DOHH2 (cell line): Measurements from ENCODE around the gene HKDC1.

ENCODE experiments used
- H3F3A ChIP-seq: fragments of 200-600 bp; sonication (generic), shearing (Covaris generic); 2 replicates; pipeline ENCODE4 v1.6.0; 2016; ENCODE audit warnings: antibody characterized with exemption, mild to moderate bottlenecking; ENCODE audit not compliant: control insufficient read depth, insufficient read depth
- H3K27ac ChIP-seq: fragments of 200-600 bp; sonication (generic); 2 replicates; pipeline ENCODE4 v1.5.1; 2014; ENCODE audit warnings: low read depth, mild to moderate bottlenecking, low read length, moderate library complexity
- H3K27me3 ChIP-seq: fragments of 200-600 bp; sonication (generic); 2 replicates; pipeline ENCODE4 v1.6.1; 2014; ENCODE audit warnings: mild to moderate bottlenecking, low read length, mixed read lengths; ENCODE audit not compliant: control insufficient read depth
- H3K36me3 ChIP-seq: fragments of 200-600 bp; sonication (generic); 2 replicates; pipeline ENCODE4 v1.6.1; 2014; ENCODE audit warnings: mild to moderate bottlenecking, low read length, moderate library complexity, mixed read lengths; ENCODE audit not compliant: control insufficient read depth
- H3K4me1 ChIP-seq: fragments of 200-600 bp; sonication (generic); 2 replicates; pipeline ENCODE4 v1.6.1; 2014; ENCODE audit warnings: mild to moderate bottlenecking, low read length, mixed read lengths; ENCODE audit not compliant: control insufficient read depth
- H3K4me2 ChIP-seq: fragments of 200-600 bp; sonication (generic); 2 replicates; pipeline ENCODE4 v1.6.0; 2014; ENCODE audit warnings: mild to moderate bottlenecking, low read length, moderate library complexity
- H3K4me3 ChIP-seq: fragments of 200-600 bp; sonication (generic); 2 replicates; pipeline ENCODE4 v1.5.1; 2014; ENCODE audit warnings: mild to moderate bottlenecking, low read length, mixed read lengths
- H3K79me2 ChIP-seq: fragments of 200-600 bp; sonication (generic); 2 replicates; pipeline ENCODE4 v1.6.1; 2014; ENCODE audit warnings: mild to moderate bottlenecking, low read length, mixed read lengths; ENCODE audit not compliant: control insufficient read depth
- H3K9me2 ChIP-seq: fragments of 200-600 bp; sonication (generic); replicated peaks from 2 replicates; pipeline ENCODE4 v1.6.1; 2014; ENCODE audit warnings: mild to moderate bottlenecking, low read length, mixed read lengths; ENCODE audit not compliant: control insufficient read depth
- H3K9me3 ChIP-seq: fragments of 200-600 bp; sonication (generic); 2 replicates; pipeline ENCODE4 v1.6.1; 2014; ENCODE audit warnings: antibody characterized with exemption, low read length, mixed read lengths; ENCODE audit not compliant: control insufficient read depth, insufficient read depth
- H4K20me1 ChIP-seq: fragments of 200-600 bp; sonication (generic); 2 replicates; pipeline ENCODE4 v1.6.0; 2014; ENCODE audit warnings: low read depth, mild to moderate bottlenecking, antibody characterized with exemption, low read length, moderate library complexity; ENCODE audit not compliant: control insufficient read depth, insufficient read depth
- EZH2phosphoT487 ChIP-seq: fragments of 200-600 bp; sonication (generic); IDR thresholded peaks from 2 replicates; pipeline ENCODE4 v1.6.1; 2017; ENCODE audit warnings: borderline replicate concordance, mild to moderate bottlenecking, antibody characterized with exemption, low read length, moderate library complexity, mixed read lengths
- TF ChIP-seq, protein P1 (sequence below): fragments of 200-600 bp; sonication (generic); IDR thresholded peaks from one replicate; pipeline ENCODE4 v1.5.1; 2014; ENCODE audit warnings: antibody characterized with exemption, mild to moderate bottlenecking, low read depth, low read length; ENCODE audit not compliant: poor library complexity, severe bottlenecking

The HKDC1 gene

DNA sequence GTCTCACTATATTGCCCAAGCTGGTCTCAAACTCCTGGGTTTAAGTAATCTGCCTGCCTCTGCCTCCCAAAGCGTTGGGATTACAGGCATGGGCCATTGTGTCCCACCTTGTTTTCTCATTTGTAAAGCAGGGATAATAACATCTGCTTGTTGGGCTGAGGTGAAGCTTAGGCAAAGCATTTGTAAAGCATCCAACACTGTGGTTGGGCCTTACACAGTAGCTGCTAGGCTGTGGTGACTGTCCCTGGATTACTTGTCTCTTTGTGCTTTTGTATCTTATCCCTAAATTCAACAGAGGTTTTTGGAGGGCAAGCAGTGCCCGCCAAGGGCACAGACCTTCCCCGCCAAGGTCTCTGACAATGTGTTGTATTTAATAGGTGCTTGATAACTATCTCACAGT lies 14.3 kb downstream of the HKDC1 start:
- TF ChIP-seq EZH2phosphoT487: no peak
- TF ChIP-seq, protein P1, sequence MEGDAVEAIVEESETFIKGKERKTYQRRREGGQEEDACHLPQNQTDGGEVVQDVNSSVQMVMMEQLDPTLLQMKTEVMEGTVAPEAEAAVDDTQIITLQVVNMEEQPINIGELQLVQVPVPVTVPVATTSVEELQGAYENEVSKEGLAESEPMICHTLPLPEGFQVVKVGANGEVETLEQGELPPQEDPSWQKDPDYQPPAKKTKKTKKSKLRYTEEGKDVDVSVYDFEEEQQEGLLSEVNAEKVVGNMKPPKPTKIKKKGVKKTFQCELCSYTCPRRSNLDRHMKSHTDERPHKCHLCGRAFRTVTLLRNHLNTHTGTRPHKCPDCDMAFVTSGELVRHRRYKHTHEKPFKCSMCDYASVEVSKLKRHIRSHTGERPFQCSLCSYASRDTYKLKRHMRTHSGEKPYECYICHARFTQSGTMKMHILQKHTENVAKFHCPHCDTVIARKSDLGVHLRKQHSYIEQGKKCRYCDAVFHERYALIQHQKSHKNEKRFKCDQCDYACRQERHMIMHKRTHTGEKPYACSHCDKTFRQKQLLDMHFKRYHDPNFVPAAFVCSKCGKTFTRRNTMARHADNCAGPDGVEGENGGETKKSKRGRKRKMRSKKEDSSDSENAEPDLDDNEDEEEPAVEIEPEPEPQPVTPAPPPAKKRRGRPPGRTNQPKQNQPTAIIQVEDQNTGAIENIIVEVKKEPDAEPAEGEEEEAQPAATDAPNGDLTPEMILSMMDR: no peak

DNA sequence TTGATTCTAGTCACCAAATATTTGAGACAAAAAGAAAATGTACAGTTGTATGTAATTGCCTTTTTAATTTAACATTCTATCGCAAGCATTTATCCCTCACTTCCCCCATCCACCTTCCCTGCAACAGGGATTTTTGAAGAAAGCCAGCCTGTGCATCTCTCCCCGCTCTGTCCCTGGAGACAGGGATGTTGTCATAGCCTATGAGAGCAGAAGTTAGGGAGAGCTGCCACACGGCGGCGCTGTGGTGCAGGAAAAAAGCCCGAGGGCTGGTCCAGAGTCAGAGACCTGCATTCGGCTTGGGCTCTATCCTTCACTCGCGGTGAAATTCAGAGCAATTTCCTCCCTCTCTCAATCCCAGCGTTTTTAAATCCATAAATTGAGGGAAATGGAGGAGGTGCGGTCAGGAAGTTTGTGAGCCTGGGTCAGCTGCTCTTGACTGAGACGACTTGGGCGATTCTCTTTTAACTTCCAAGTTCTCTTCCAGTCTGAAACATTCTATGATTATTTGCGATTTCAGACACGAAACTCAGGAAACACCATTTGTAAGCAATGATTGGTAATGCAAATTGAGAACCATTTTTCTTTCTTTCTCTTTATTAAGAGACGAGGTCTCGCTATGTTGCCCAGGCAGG lies 17.5 kb downstream of the HKDC1 start:
- no peaks in the 10 kb centered on the region for H4K20me1 ChIP-seq
- H3F3A ChIP-seq: no peaks in the 10 kb centered on the region
- no peaks in the 10 kb centered on the region for H3K9me2 ChIP-seq
- H3K36me3 ChIP-seq: no peaks in the 10 kb centered on the region
- H3K4me1 ChIP-seq: no peaks in the 10 kb centered on the region
- no peaks in the 10 kb centered on the region for H3K79me2 ChIP-seq
- no peak overlapping the region for H3K4me2 ChIP-seq
- no peak overlapping the region for H3K27ac ChIP-seq
- no peaks in the 10 kb centered on the region for H3K27me3 ChIP-seq
- TF ChIP-seq, protein P1: peak; percentile 80
- no peak for TF ChIP-seq EZH2phosphoT487
- H3K9me3 ChIP-seq: no peaks in the 10 kb centered on the region
- no peak overlapping the region for H3K4me3 ChIP-seq

More for the DNA sequence above, 14.3 kb downstream of the HKDC1 start:
- Histone ChIP-seq H3K9me3 (no peaks in the 10 kb centered on the region), H3K4me2 (no peak overlapping the region), H3F3A (no peaks in the 10 kb centered on the region), H3K79me2 (no peaks in the 10 kb centered on the region), H3K27me3 (no peaks in the 10 kb centered on the region), H3K4me3 (no peak overlapping the region), H3K27ac (no peak overlapping the region), H3K9me2 (no peaks in the 10 kb centered on the region), H3K36me3 (no peaks in the 10 kb centered on the region), H3K4me1 (no peaks in the 10 kb centered on the region), H4K20me1 (no peaks in the 10 kb centered on the region)

DNA sequence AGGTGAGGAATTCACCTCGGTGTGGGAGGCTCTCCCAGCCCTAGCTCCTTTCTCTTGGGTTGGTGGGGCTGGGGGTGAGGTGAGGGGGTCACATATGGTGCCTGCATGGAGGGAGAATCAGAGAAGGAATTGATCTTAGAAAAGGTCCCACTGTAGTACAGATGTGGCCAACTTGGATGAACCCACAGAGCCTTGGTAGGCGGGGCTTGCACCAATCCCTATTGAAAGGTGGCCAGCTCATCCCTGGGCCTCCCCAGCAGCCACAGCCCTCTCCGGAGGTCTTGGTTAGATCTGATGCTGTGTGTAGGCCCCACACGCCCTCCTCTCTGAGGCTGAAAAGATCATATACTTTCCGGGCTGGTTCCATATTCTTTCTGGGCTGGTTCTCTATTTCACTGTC lies 19.0 kb downstream of the HKDC1 start:
- Histone ChIP-seq H3K27me3 (no peaks in the 10 kb centered on the region), H3K27ac (no peak overlapping the region), H3K79me2 (no peaks in the 10 kb centered on the region), H3K4me1 (no peaks in the 10 kb centered on the region), H3F3A (no peaks in the 10 kb centered on the region), H3K9me3 (no peaks in the 10 kb centered on the region), H3K36me3 (no peaks in the 10 kb centered on the region), H3K9me2 (no peaks in the 10 kb centered on the region), H4K20me1 (no peaks in the 10 kb centered on the region), H3K4me3 (no peak overlapping the region), H3K4me2 (no peak overlapping the region)
- TF ChIP-seq, protein P1: no peak
- TF ChIP-seq EZH2phosphoT487: no peak
